GM21717 (cell line): ENCODE data around the gene SET.
"Not testable (repeated sequence)": the region's sequence is repeated elsewhere in the genome, so short reads cannot be mapped to it uniquely, and the experiment has no call there.

Source experiments
- ATAC-seq: cut with Tn5 transposase; IDR thresholded peaks from one replicate; pipeline ENCODE4 v1.9.1; 2021; ENCODE audit warnings: mild to moderate bottlenecking, moderate library complexity; ENCODE audit not compliant: unreplicated experiment

Gene SET

GRCh38 chr9:128688501-128689292 is at the start of gene SET:
TSS of gene SET (plus strand) at chr9:128689222. CDS start at chr9:128689583, 361 bp downstream.
- ATAC-seq = peak; percentile 49

GRCh38 chr9:128640603-128641002 is 48.4 kb upstream of the SET start:
- ATAC-seq = no peak

- ATAC-seq = no peak
These were observed 46.3 kb upstream of the SET start for GRCh38 chr9:128642675-128643245.

GRCh38 chr9:128643519-128644300 is 45.3 kb upstream of the SET start:
- ATAC-seq = no peak

- ATAC-seq = not testable (repeated sequence)
These were observed 40.8 kb upstream of the SET start for GRCh38 chr9:128648206-128648605.

GRCh38 chr9:128651798-128652197 is 37.2 kb upstream of the SET start:
- no peak for ATAC-seq

GRCh38 chr9:128653908-128654307 is 35.1 kb upstream of the SET start:
- no peak for ATAC-seq

GRCh38 chr9:128654481-128654880 is 34.5 kb upstream of the SET start:
- ATAC-seq = no peak

GRCh38 chr9:128656416-128657343 is 32.3 kb upstream of the SET start, which contains the start of gene DYNC2I2:
TSS of gene DYNC2I2 (minus strand) at chr9:128656847. CDS start at chr9:128656726, 121 bp downstream.
- peak; percentile 57 for ATAC-seq

- no peak for ATAC-seq
These were observed 31.7 kb upstream of the SET start for GRCh38 chr9:128657344-128657704.

- ATAC-seq = no peak
These were observed 31.2 kb upstream of the SET start for GRCh38 chr9:128657796-128658195.

GRCh38 chr9:128666481-128666941 is 22.5 kb upstream of the SET start:
- not testable (repeated sequence) for ATAC-seq

- ATAC-seq = no peak
These were observed 19.2 kb upstream of the SET start for GRCh38 chr9:128669786-128670185.

GRCh38 chr9:128675382-128675781 is 13.6 kb upstream of the SET start:
- no peak for ATAC-seq

- no peak for ATAC-seq
These were observed 11.2 kb upstream of the SET start for GRCh38 chr9:128677794-128678193.

- ATAC-seq = no peak
These were observed 5.5 kb upstream of the SET start for GRCh38 chr9:128683340-128684064.

GRCh38 chr9:128684065-128684324 is 5.0 kb upstream of the SET start:
- no peak for ATAC-seq

GRCh38 chr9:128684325-128685199 is 4.5 kb upstream of the SET start:
- peak; percentile 23 for ATAC-seq
